Fibroblast of lung (primary cell): ENCODE results near the gene ZNF277.

Experiments
- EZH2 ChIP-seq: IDR thresholded peaks from 2 replicates; pipeline ENCODE4 v1.5.1; 2012; ENCODE audit warnings: low read length, control low read depth, mild to moderate bottlenecking; ENCODE audit errors: missing control alignments
- TF ChIP-seq, protein P1 (sequence below), 2 donors: IDR thresholded peaks in 1 of 2; conservative IDR thresholded peaks in 1 of 2; 1 replicate in 1 of 2; 2 replicates in 1 of 2; pipeline ENCODE4 v1.5.1; 2011 to 2012; ENCODE audit warnings: low read length in 2 of 2, control low read depth in 1 of 2, inconsistent platforms in 1 of 2, low read depth in 1 of 2, mild to moderate bottlenecking in 1 of 2

DNA sequence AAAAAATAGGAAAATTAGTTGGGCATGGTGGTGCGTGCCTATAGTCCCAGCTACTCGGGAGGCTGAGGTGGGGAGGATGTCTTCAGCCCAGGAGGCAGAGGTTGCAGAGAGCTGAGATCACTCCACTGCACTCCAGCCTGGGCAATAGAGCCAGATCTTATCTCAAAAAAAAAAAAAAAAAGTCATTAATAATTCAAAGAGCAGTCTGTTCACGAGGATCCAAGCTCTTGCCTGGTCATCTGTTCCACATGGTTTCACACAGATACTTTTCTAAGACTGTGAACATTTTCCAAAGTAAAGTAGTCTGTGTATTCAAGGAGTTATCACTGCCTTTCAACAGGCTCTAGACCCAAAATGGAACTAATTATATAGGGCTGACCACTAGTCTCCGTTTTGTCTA lies 86.9 kb downstream of the ZNF277 start:
- TF ChIP-seq, protein P1, sequence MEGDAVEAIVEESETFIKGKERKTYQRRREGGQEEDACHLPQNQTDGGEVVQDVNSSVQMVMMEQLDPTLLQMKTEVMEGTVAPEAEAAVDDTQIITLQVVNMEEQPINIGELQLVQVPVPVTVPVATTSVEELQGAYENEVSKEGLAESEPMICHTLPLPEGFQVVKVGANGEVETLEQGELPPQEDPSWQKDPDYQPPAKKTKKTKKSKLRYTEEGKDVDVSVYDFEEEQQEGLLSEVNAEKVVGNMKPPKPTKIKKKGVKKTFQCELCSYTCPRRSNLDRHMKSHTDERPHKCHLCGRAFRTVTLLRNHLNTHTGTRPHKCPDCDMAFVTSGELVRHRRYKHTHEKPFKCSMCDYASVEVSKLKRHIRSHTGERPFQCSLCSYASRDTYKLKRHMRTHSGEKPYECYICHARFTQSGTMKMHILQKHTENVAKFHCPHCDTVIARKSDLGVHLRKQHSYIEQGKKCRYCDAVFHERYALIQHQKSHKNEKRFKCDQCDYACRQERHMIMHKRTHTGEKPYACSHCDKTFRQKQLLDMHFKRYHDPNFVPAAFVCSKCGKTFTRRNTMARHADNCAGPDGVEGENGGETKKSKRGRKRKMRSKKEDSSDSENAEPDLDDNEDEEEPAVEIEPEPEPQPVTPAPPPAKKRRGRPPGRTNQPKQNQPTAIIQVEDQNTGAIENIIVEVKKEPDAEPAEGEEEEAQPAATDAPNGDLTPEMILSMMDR (conservative IDR thresholded peaks at IDR 0.05 in 1 of 2, IDR thresholded peaks at IDR 0.05 in 1 of 2; ENCODE audit: low read depth in 1 of 2, low read length in 2 of 2): no peak
- TF ChIP-seq EZH2: no peak
